Mucosa of descending colon (tissue), 3 donors: ENCODE data around the gene DUSP7. TPM values are rescaled to one million over a fixed set of nuclear protein-coding genes. Genes with fewer than 3 reads are reported as not detected.

Experiments
- ATAC-seq: fragments of 200-7000 bp; cut with Tn5 transposase; one replicate; pipeline ENCODE4 v1.9.1; 2020; ENCODE audit warnings: mild to moderate bottlenecking, moderate library complexity
- DNase-seq, 3 donors: peaks; one replicate each; pipeline ENCODE4 v3.0.0-alpha.2; 2020
- H3K36me3 ChIP-seq: fragments of 200-600 bp; one replicate; pipeline ENCODE4 v1.8.0; 2021; ENCODE audit warnings: low read depth, mild to moderate bottlenecking
- H3K4me1 ChIP-seq: fragments of 200-600 bp; one replicate; pipeline ENCODE4 v1.8.0; 2021; ENCODE audit warnings: low read depth, mild to moderate bottlenecking
- H3K4me3 ChIP-seq: fragments of 200-600 bp; one replicate; pipeline ENCODE4 v1.8.0; 2021; ENCODE audit warnings: mild to moderate bottlenecking
- H3K9me3 ChIP-seq: fragments of 200-600 bp; one replicate; pipeline ENCODE4 v1.8.0; 2021; ENCODE audit warnings: mild to moderate bottlenecking
- CTCF ChIP-seq: fragments of 200-600 bp; IDR thresholded peaks from one replicate; pipeline ENCODE4 v1.8.0; 2022; ENCODE audit warnings: antibody characterized with exemption, mild to moderate bottlenecking
- intact Hi-C, 2 donors: fragments of 100-400 bp; cut with DNase I in 1 of 2; cut with micrococcal nuclease in 1 of 2; formaldehyde crosslinking; loops; one replicate each; pipeline versions ENCODE4 v1.11.0 to v1.11.1; 2022; cut with DNase I, micrococcal nuclease
- total RNA-seq, 3 donors: library from RNA; stranded (reverse); fragmentation: NEBNext Ultra II Directional in 2 of 3; extraction: Animal tissue kit (Norgen Biotek cat#: 25700) in 2 of 3; gene quantifications; one replicate each; pipeline versions ENCODE4 v1.2.1 to v1.2.4, GENCODE V29; 2021 to 2023
- donor health status: DM: no; HTN: no; CAD: no; lungs with moderate emphysema.
- donor health status: DM: no; HTN: no; CAD: no.
- donor health status: DM: no; HTN: yes; CAD: no.

The DUSP7 gene
- total RNA-seq, 3 donors from 2014 or later: 6.9 to 12.3 (median 8.0) TPM

GRCh38 chr3:52021489-52022268, 34.7 kb downstream of the DUSP7 start:
- intact Hi-C loops: no loop called here
- Histone ChIP-seq H3K4me1 (no peaks in the 10 kb centered on the region), H3K9me3 (no peaks in the 10 kb centered on the region), H3K4me3 (no peak overlapping the region), H3K36me3 (no peaks in the 10 kb centered on the region)
- TF ChIP-seq CTCF: no peak
- ATAC-seq (no peak), DNase-seq (no peak)

- no peak for TF ChIP-seq CTCF
- intact Hi-C loops: no loop called here
- DNase-seq: no peak
- Histone ChIP-seq H3K36me3 (no peaks in the 10 kb centered on the region), H3K4me3 (no peak overlapping the region), H3K4me1 (no peaks in the 10 kb centered on the region), H3K9me3 (no peaks in the 10 kb centered on the region)
- ATAC-seq: no peak
Measured at GRCh38 chr3:52020796-52021195, 35.6 kb downstream of the DUSP7 start.

GRCh38 chr3:52019352-52020080, 36.9 kb downstream of the DUSP7 start:
- Histone ChIP-seq H3K9me3 (no peaks in the 10 kb centered on the region), H3K4me1 (no peaks in the 10 kb centered on the region), H3K4me3 (no peak overlapping the region), H3K36me3 (no peaks in the 10 kb centered on the region)
- ATAC-seq (no peak), DNase-seq (no peak)
- TF ChIP-seq CTCF: no peak
- intact Hi-C loops: no loop called here

- ATAC-seq (no peak), DNase-seq (no peak)
- no peaks in the 10 kb centered on the region for H3K36me3 ChIP-seq
- no peaks in the 10 kb centered on the region for H3K9me3 ChIP-seq
- TF ChIP-seq CTCF: no peak
- intact Hi-C loops: no loop called here
- H3K4me1 ChIP-seq: no peaks in the 10 kb centered on the region
- H3K4me3 ChIP-seq: no peak overlapping the region
Measured at GRCh38 chr3:52018319-52019000, 37.9 kb downstream of the DUSP7 start.

DNA sequence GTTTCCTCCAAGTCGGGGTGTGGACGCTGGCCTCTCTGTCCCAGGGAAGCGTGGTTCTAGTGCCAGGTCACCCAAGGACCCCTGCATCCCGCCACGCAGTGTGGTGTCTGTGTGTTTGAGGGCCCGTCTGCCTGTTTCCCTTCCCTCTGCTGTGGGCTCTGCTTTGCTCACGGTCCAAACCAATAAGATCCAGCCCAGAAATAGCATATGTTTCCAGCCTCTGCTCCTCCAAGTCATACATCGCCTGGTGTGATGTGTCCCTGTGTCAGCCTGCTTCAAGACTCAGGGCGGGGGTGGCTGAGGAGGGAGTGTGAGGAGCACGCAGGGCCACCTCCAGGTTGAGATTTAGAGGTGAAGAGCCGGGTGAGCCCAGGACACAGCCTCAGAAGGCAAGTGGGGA, 38.8 kb downstream of the DUSP7 start:
- Histone ChIP-seq H3K36me3 (no peaks in the 10 kb centered on the region), H3K9me3 (no peaks in the 10 kb centered on the region), H3K4me1 (no peaks in the 10 kb centered on the region), H3K4me3 (no peak overlapping the region)
- DNase-seq (no peak), ATAC-seq (no peak)
- intact Hi-C loops: no loop called here
- TF ChIP-seq CTCF: no peak
